Stimulated activated CD8-positive, alpha-beta memory T cell treated with anti-CD3 and anti-CD28 coated beads, Interleukin-12 subunit alpha, Interleukin-12 subunit beta, amount 100 ng/mL, for 4 hours (primary cell): ENCODE data around the gene CLEC3B.
"Not testable (repeated sequence)": the region's sequence is repeated elsewhere in the genome, so short reads cannot be mapped to it uniquely, and the experiment has no call there.

Experiments
- DNase-seq: peaks from one replicate; pipeline ENCODE4 v3.0.0-alpha.2; 2020; ENCODE audit warnings: low read depth

Gene CLEC3B

GRCh38 chr3:45066109-45066801 is 40.2 kb downstream of the CLEC3B start:
- no peak for DNase-seq

GRCh38 chr3:45067486-45067885 is 41.4 kb downstream of the CLEC3B start:
- DNase-seq, result no peak

- no peak for DNase-seq
Observed at GRCh38 chr3:45067941-45068340, 41.8 kb downstream of the CLEC3B start.

- no peak for DNase-seq
Observed at GRCh38 chr3:45071075-45071474, 45.0 kb downstream of the CLEC3B start.

GRCh38 chr3:45075821-45076625 is 49.9 kb downstream of the CLEC3B start:
- no peak for DNase-seq

GRCh38 chr3:45078256-45078655 is 52.2 kb downstream of the CLEC3B start:
- not testable (repeated sequence) for DNase-seq

- no peak for DNase-seq
Observed at GRCh38 chr3:45078910-45079522, 52.9 kb downstream of the CLEC3B start.

GRCh38 chr3:45079715-45080114 is 53.6 kb downstream of the CLEC3B start:
- no peak for DNase-seq

GRCh38 chr3:45080824-45081223 is 54.7 kb downstream of the CLEC3B start:
- no peak for DNase-seq

GRCh38 chr3:45081506-45082141 is 55.5 kb downstream of the CLEC3B start:
- no peak for DNase-seq

- DNase-seq, result no peak
Observed at GRCh38 chr3:45082142-45082538, 56.0 kb downstream of the CLEC3B start.

GRCh38 chr3:45083023-45083422 is 56.9 kb downstream of the CLEC3B start:
- no peak for DNase-seq

- DNase-seq, result no peak
Observed at GRCh38 chr3:45084361-45084760, 58.3 kb downstream of the CLEC3B start.

- no peak for DNase-seq
Observed at GRCh38 chr3:45084820-45085816, 59.0 kb downstream of the CLEC3B start.
